ENCODE results near the gene EHHADH. TPM values are rescaled to one million over a fixed set of nuclear protein-coding genes. Genes with fewer than 3 reads are reported as not detected.
A peak's percentile ranks its signal among the peaks of the same experiment; 100 is the strongest.

The EHHADH gene
- total RNA-seq, 1 experiment from 2014 or later = 10.7 TPM

- no peak for TF ChIP-seq CTCF (IDR thresholded peaks at IDR 0.05 in 2 of 3, conservative IDR thresholded peaks at IDR 0.05 in 1 of 3; ENCODE audit: borderline replicate concordance in 1 of 3, insufficient read depth in 1 of 3, low read depth in 2 of 3, low read length in 2 of 3)
These were observed 29.0 kb upstream of the EHHADH start (continued) for GRCh38 chr3:185282696-185283373.

GRCh38 chr3:185280572-185281365 is 26.9 kb upstream of the EHHADH start:
- H4K20me1 ChIP-seq (ENCODE audit: insufficient read depth) = no peaks in the 10 kb centered on the region
- H3K4me1 ChIP-seq (ENCODE audit: control insufficient read depth in 1 of 2, insufficient read depth in 2 of 2, low read length in 2 of 2) = peaks cover 6 to 21% of the 10 kb centered on the region in 2 experiments; a peak in 3 of 4 replicates
- H3K27ac ChIP-seq (ENCODE audit: low read depth, low read length) = no peak overlapping the region
- peak; percentile 75 for DNase-seq (ENCODE audit: low read depth, low spot score)
- H3K4me3 ChIP-seq (replicated peaks in 1 of 2; ENCODE audit: low read depth in 1 of 2, low read length in 2 of 2) = no peak overlapping the region
- peak; percentile 65 for ATAC-seq
- no peak overlapping the region for H3K9ac ChIP-seq (ENCODE audit: low read length)
- RAD21 ChIA-PET (ENCODE audit: low non-redundant PET in 1 of 2, low total read pairs in 2 of 2, uncharacterized antibody in 2 of 2, unreplicated experiment in 2 of 2) = no interaction called here
- no peaks in the 10 kb centered on the region for H3K36me3 ChIP-seq (ENCODE audit: control insufficient read depth in 1 of 2, insufficient read depth in 2 of 2, low read length in 2 of 2)
- CTCF ChIA-PET = interaction anchor here (1.0 kb wide), 1 partner anchor 11 kb away, joined by 3 read pairs; no protein-coding TSS in a partner anchor
- no TSS peak for BruUV-seq (replicated peaks)
- H3K9me3 ChIP-seq (ENCODE audit: control insufficient read depth in 1 of 2, insufficient read depth in 1 of 2, low read depth in 1 of 2, low read length in 2 of 2) = no peaks in the 10 kb centered on the region
- TF ChIP-seq ZNF274 (IDR thresholded peaks at IDR 0.05; ENCODE audit: low read depth, low read length) (no peak), CTCF (IDR thresholded peaks at IDR 0.05 in 2 of 3, conservative IDR thresholded peaks at IDR 0.05 in 1 of 3; ENCODE audit: borderline replicate concordance in 1 of 3, insufficient read depth in 1 of 3, low read depth in 2 of 3, low read length in 2 of 3) (peak; percentile 57 to 79 (median 68); a peak in 5 of 6 replicates), RAD21 (IDR thresholded peaks at IDR 0.05; ENCODE audit: low read depth) (peak; percentile 42), ELF1 (IDR thresholded peaks at IDR 0.05; ENCODE audit: borderline replicate concordance, low read depth) (no peak), SIN3A (IDR thresholded peaks at IDR 0.05; ENCODE audit: low read depth) (no peak), CBX3 (IDR thresholded peaks at IDR 0.05; ENCODE audit: low read depth) (peak; percentile 57; the same call in 1 of the 2 replicates)
- no peaks in the 10 kb centered on the region for H3K27me3 ChIP-seq (ENCODE audit: insufficient read depth, low read length)
- H3K9me2 ChIP-seq (ENCODE audit: insufficient read depth) = no peaks in the 10 kb centered on the region
- peak overlapping the region; percentile 49; the same call in 1 of the 2 replicates for H3K4me2 ChIP-seq (ENCODE audit: low read length)
- H2AFZ ChIP-seq (ENCODE audit: low read depth, low read length, poor library complexity, severe bottlenecking) = no peak overlapping the region
- POLR2A ChIA-PET = no interaction called here
- intact Hi-C loops (cut with micrococcal nuclease) = loop anchor here (2.0 kb wide), 1 partner anchor 406 kb away; no protein-coding TSS in a partner anchor
- peaks cover 23% of the 10 kb centered on the region for H3K79me2 ChIP-seq (ENCODE audit: insufficient read depth, low read length)

Data from HCT116 (cell line).